Kidney epithelial cell (primary cell): ENCODE results near the gene ETFDH. TPM values are rescaled to one million over a fixed set of nuclear protein-coding genes. Genes with fewer than 3 reads are reported as not detected.
A peak's percentile ranks its signal among the peaks of the same experiment; 100 is the strongest.
"Not testable (repeated sequence)": the region's sequence is repeated elsewhere in the genome, so short reads cannot be mapped to it uniquely, and the experiment has no call there.

ENCODE experiments used
- DNase-seq: peaks from one replicate; pipeline ENCODE4 v3.0.0-alpha.2; 2010; ENCODE audit warnings: low read depth
- H3K27me3 ChIP-seq: 2 replicates; pipeline ENCODE4 v1.6.0; 2011; ENCODE audit warnings: low read length; ENCODE audit not compliant: control insufficient read depth, insufficient read depth
- H3K36me3 ChIP-seq: 2 replicates; pipeline ENCODE4 v1.5.1; 2011; ENCODE audit warnings: low read length; ENCODE audit not compliant: control insufficient read depth, insufficient read depth
- H3K4me3 ChIP-seq: 2 replicates; pipeline ENCODE4 v1.5.1; 2011; ENCODE audit warnings: low read depth, mild to moderate bottlenecking, control low read depth, low read length
- CTCF ChIP-seq: IDR thresholded peaks from 2 replicates; pipeline ENCODE4 v1.5.1; 2011; ENCODE audit warnings: mild to moderate bottlenecking, moderate library complexity, low read length, control low read depth, inconsistent platforms; ENCODE audit not compliant: insufficient read depth, poor library complexity, severe bottlenecking
- total RNA-seq: library from RNA; depleted of rRNA; stranded (reverse); fragments of >200 nt; gene quantifications from 2 replicates; pipeline ENCODE4 v1.2.3, GENCODE V29; 2015

The ETFDH gene
- total RNA-seq, 1 donor from 2014 or later: 10.5 TPM

DNA sequence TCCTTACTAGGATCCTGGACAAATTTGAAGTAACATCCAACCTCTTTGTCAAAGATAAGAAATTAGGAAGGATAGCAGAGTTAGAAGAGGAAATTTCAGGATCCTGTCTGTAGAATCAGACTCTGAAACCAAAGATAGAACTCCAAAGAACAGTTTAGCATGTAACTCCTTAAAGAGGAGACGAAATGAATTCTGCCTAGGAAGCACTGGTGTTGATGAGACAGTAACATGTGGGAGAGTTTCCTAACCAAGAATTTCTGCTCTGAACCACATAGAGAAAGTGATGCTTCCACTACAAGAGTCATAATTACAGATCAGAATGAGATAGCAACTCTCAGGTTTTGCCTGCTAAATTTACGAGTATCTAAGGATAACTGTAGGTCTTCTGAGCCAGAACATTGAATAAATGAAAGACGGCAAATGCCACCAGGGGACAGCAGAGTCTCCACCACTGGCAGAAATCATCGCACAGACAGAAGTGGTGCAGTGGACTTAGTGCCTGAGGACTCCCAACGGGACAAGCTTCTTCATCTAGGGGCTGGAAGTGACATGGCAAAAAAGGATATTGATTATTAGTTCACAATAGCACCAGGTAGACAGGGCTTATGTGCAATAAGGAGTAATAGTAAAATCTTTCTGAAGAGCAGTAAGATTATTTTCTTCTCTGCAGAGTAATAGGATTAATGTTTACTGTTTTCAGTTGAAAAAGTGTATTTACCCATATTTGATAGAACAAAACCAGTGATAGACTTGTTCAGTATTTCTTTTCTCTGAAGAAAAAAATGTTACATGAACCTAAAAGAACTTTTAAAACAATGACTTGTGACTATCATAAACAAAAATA lies 57.8 kb downstream of the ETFDH start:
- no peak overlapping the region for H3K4me3 ChIP-seq
- DNase-seq: peak; percentile 32
- no peaks in the 10 kb centered on the region for H3K36me3 ChIP-seq
- no peaks in the 10 kb centered on the region for H3K27me3 ChIP-seq
- TF ChIP-seq CTCF: peak; percentile 91

DNA sequence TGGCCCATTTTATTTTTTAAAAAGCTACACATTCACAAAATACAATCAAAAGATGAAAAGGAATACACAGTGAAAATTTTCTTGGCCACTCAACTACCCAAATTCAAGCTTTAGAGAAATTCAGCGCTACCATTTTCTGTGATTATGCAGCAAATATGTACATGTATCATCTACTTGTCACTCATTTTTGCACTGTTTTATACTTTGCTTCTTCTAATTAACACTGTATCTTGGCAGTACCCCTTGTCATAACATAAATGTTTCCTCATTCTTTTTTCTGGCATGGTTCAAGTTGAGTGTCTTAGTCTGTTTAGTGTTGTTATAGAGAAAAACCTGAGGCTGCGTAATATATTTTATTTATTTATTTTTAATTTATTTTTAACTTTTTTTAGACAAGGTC lies 66.8 kb downstream of the ETFDH start:
- no peak for DNase-seq
- Histone ChIP-seq H3K4me3 (no peak overlapping the region), H3K36me3 (no peaks in the 10 kb centered on the region), H3K27me3 (no peaks in the 10 kb centered on the region)
- no peak for TF ChIP-seq CTCF

- no peak overlapping the region for H3K4me3 ChIP-seq
- no peak for TF ChIP-seq CTCF
- no peaks in the 10 kb centered on the region for H3K36me3 ChIP-seq
- no peaks in the 10 kb centered on the region for H3K27me3 ChIP-seq
- DNase-seq: no peak
Measured at GRCh38 chr4:158739600-158739999, 67.5 kb downstream of the ETFDH start.

DNA sequence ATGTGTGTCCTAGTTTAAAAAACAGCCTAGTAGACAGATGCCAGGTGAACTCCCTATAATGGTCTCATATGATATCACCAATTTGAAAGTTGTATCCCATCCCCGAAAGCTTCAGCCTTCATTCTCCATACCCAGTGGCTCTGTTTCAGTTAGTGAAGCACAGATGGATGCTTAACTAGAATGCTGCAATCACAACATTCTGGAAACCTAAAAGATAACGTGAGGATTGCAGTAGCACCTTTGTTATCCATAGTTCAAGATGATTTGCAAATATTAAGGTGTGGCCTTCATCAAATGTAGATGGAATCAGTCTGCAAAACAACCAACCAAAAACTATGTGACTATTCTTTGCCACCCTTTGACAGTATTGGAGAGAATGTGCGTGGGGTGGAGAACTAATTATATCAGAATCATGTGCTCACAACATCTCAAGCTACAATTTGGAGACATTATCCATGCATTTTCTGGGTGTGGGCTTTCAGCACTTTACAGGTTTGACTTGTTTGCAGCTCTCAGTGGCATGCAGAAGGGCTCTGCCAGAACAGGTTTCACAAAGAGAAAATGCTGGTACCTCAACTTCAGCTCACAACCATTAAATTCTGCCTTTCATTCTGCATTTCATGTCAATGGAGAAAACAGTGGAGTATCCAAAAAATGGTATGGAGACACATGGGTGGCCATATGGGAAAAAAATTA lies 69.4 kb downstream of the ETFDH start:
- Histone ChIP-seq H3K36me3 (no peaks in the 10 kb centered on the region), H3K4me3 (no peak overlapping the region), H3K27me3 (no peaks in the 10 kb centered on the region)
- no peak for TF ChIP-seq CTCF
- DNase-seq: no peak

GRCh38 chr4:158746537-158746936 lies 74.4 kb downstream of the ETFDH start:
- not testable (repeated sequence) for DNase-seq, H3K36me3 ChIP-seq, H3K27me3 ChIP-seq, H3K4me3 ChIP-seq

GRCh38 chr4:158750379-158750778 lies 78.3 kb downstream of the ETFDH start:
- TF ChIP-seq CTCF: no peak
- DNase-seq: no peak

More at GRCh38 chr4:158750379-158750778, 78.3 kb downstream of the ETFDH start:
- no peaks in the 10 kb centered on the region for H3K36me3 ChIP-seq
- H3K27me3 ChIP-seq: no peaks in the 10 kb centered on the region
- H3K4me3 ChIP-seq: no peak overlapping the region
